Mesenchymal stem cell (in vitro differentiated cells and primary cell): ENCODE data around the gene CHCHD6.

Experiments
- DNase-seq: peaks from one replicate; pipeline ENCODE4 v3.0.0-alpha.2; 2013
- H2AFZ ChIP-seq: one replicate; pipeline ENCODE4 v1.6.1; 2013; ENCODE audit warnings: low read depth, mild to moderate bottlenecking, control low read depth, inconsistent platforms, low read length, moderate library complexity
- H2AK5ac ChIP-seq: 2 replicates; pipeline ENCODE4 v1.6.1; 2013; ENCODE audit warnings: low read length, moderate library complexity, mild to moderate bottlenecking, inconsistent platforms; ENCODE audit not compliant: severe bottlenecking
- H2BK120ac ChIP-seq: one replicate; pipeline ENCODE4 v1.6.1; 2013; ENCODE audit warnings: low read depth, mild to moderate bottlenecking, inconsistent platforms, low read length, moderate library complexity
- H2BK12ac ChIP-seq, 2 experiments: one replicate each; pipeline ENCODE4 v1.6.1; 2013; ENCODE audit warnings: inconsistent platforms in 2 of 2, low read length in 2 of 2, mild to moderate bottlenecking in 2 of 2, moderate library complexity in 2 of 2, control low read depth in 1 of 2
- H2BK15ac ChIP-seq: one replicate; pipeline ENCODE4 v1.6.1; 2013; ENCODE audit warnings: mild to moderate bottlenecking, low read depth, inconsistent platforms; ENCODE audit not compliant: poor library complexity, severe bottlenecking
- H2BK5ac ChIP-seq: 2 replicates; pipeline ENCODE4 v1.6.1; 2013; ENCODE audit warnings: low read depth, mild to moderate bottlenecking, low read length, control low read depth, inconsistent platforms; ENCODE audit not compliant: poor library complexity, severe bottlenecking
- H3K14ac ChIP-seq, 2 experiments: one replicate each; pipeline ENCODE4 v1.6.1; 2013; ENCODE audit warnings: inconsistent platforms in 2 of 2, low read length in 2 of 2, control low read depth in 1 of 2, mild to moderate bottlenecking in 1 of 2, moderate library complexity in 1 of 2
- H3K18ac ChIP-seq, 2 experiments: one replicate each; pipeline ENCODE4 v1.6.1; 2013; ENCODE audit warnings: inconsistent platforms in 2 of 2, low read length in 2 of 2, control low read depth in 1 of 2, low read depth in 1 of 2, mild to moderate bottlenecking in 1 of 2
- H3K23ac ChIP-seq, 2 experiments: one replicate each; pipeline ENCODE4 v1.6.1; 2013; ENCODE audit warnings: inconsistent platforms in 2 of 2, low read length in 2 of 2, mild to moderate bottlenecking in 2 of 2, moderate library complexity in 2 of 2, control low read depth in 1 of 2
- H3K27ac ChIP-seq: 2 replicates; pipeline ENCODE4 v1.5.1; 2013; ENCODE audit warnings: mild to moderate bottlenecking, moderate library complexity, low read length, control low read depth, inconsistent platforms; ENCODE audit not compliant: poor library complexity, severe bottlenecking
- H3K27me3 ChIP-seq, 2 experiments: 2 replicates each; pipeline versions ENCODE4 v1.6.1 to v1.7.0; 2013; ENCODE audit warnings: low read length in 2 of 2, mild to moderate bottlenecking in 2 of 2, moderate library complexity in 2 of 2, control low read depth in 1 of 2, inconsistent platforms in 1 of 2; ENCODE audit not compliant: control insufficient read depth in 1 of 2, insufficient read depth in 1 of 2
- H3K36me3 ChIP-seq, 2 experiments: 2 replicates each; pipeline versions ENCODE4 v1.6.1 to v1.7.0; 2013; ENCODE audit warnings: low read length in 2 of 2, control low read depth in 1 of 2, inconsistent platforms in 1 of 2, low read depth in 1 of 2, mild to moderate bottlenecking in 1 of 2; ENCODE audit not compliant: insufficient read depth in 2 of 2, control insufficient read depth in 1 of 2
- H3K4ac ChIP-seq, 2 experiments: one replicate each; pipeline ENCODE4 v1.6.1; 2013; ENCODE audit warnings: inconsistent platforms in 2 of 2, low read length in 2 of 2, mild to moderate bottlenecking in 2 of 2, moderate library complexity in 2 of 2, control low read depth in 1 of 2, low read depth in 1 of 2
- H3K4me1 ChIP-seq: 2 replicates; pipeline ENCODE4 v1.6.1; 2013; ENCODE audit warnings: low read depth, low read length, control low read depth; ENCODE audit not compliant: control insufficient read depth, insufficient read depth
- H3K4me2 ChIP-seq: 2 replicates; pipeline ENCODE4 v1.6.1; 2013; ENCODE audit warnings: low read length, mild to moderate bottlenecking, inconsistent platforms; ENCODE audit not compliant: poor library complexity, severe bottlenecking
- H3K4me3 ChIP-seq, 2 experiments: 2 replicates each; pipeline versions ENCODE4 v1.5.1 to v1.7.0; 2013; ENCODE audit warnings: low read length in 2 of 2, mild to moderate bottlenecking in 2 of 2, control low read depth in 1 of 2, low read depth in 1 of 2; ENCODE audit not compliant: insufficient read depth in 1 of 2
- H3K79me1 ChIP-seq: replicated peaks from 2 replicates; pipeline ENCODE4 v1.6.1; 2013; ENCODE audit warnings: mild to moderate bottlenecking, control low read depth, low read length, inconsistent platforms; ENCODE audit not compliant: poor library complexity, severe bottlenecking
- H3K9ac ChIP-seq: 2 replicates; pipeline ENCODE4 v1.7.0; 2013; ENCODE audit warnings: mild to moderate bottlenecking, low read length, moderate library complexity
- H3K9me3 ChIP-seq: 2 replicates; pipeline ENCODE4 v1.7.0; 2013; ENCODE audit warnings: mild to moderate bottlenecking, low read length; ENCODE audit not compliant: control insufficient read depth
- H4K8ac ChIP-seq: one replicate; pipeline ENCODE4 v1.6.1; 2013; ENCODE audit warnings: inconsistent platforms, mild to moderate bottlenecking, low read length, moderate library complexity
- H4K91ac ChIP-seq: one replicate; pipeline ENCODE4 v1.6.1; 2013; ENCODE audit warnings: mild to moderate bottlenecking, low read length, inconsistent platforms
- WGBS: methylation state at CpG from one replicate; pipeline ENCODE4 v1.1.7; 2013; ENCODE audit warnings: mixed read lengths; 5-methylcytosine and 5-hydroxymethylcytosine counted together

Gene CHCHD6

GRCh38 chr3:126957776-126958637 lies 254.0 kb downstream of the CHCHD6 start:
- H3K14ac ChIP-seq: peak overlapping the region in 1 of 2 experiments; percentile 20
- 95% methylated on average over 14 of the region's 14 CpGs for WGBS
- no peak overlapping the region for H2BK120ac ChIP-seq
- no peak overlapping the region for H3K18ac ChIP-seq
- H2AFZ ChIP-seq: no peak overlapping the region
- H2BK5ac ChIP-seq: no peak overlapping the region
- no peak overlapping the region for H3K4ac ChIP-seq
- no peak overlapping the region for H4K8ac ChIP-seq
- H3K27ac ChIP-seq: no peak overlapping the region
- H3K23ac ChIP-seq: no peak overlapping the region
- H3K9me3 ChIP-seq: no peaks in the 10 kb centered on the region
- H3K36me3 ChIP-seq: peaks cover 0 to 38% of the 10 kb centered on the region in 2 experiments
- H3K4me3 ChIP-seq: no peak overlapping the region
- no peak overlapping the region for H3K9ac ChIP-seq
- no peak overlapping the region for H2BK15ac ChIP-seq
- H3K4me2 ChIP-seq: no peak overlapping the region
- no peak overlapping the region for H2AK5ac ChIP-seq
- H3K4me1 ChIP-seq: peaks cover 18% of the 10 kb centered on the region
- peak overlapping the region in 1 of 2 experiments; percentile 24 for H2BK12ac ChIP-seq
- DNase-seq: no peak
- no peaks in the 10 kb centered on the region for H3K27me3 ChIP-seq
- peak overlapping the region; percentile 41 for H4K91ac ChIP-seq
- H3K79me1 ChIP-seq: no peaks in the 10 kb centered on the region

- DNase-seq: no peak
- H3K79me1 ChIP-seq: no peaks in the 10 kb centered on the region
- H2AFZ ChIP-seq: no peak overlapping the region
- no peak overlapping the region for H3K4me2 ChIP-seq
- H3K27ac ChIP-seq: no peak overlapping the region
- no peak overlapping the region for H2BK5ac ChIP-seq
- no peak overlapping the region for H2BK12ac ChIP-seq
- H3K9me3 ChIP-seq: no peaks in the 10 kb centered on the region
- no peak overlapping the region for H2AK5ac ChIP-seq
- no peak overlapping the region for H3K9ac ChIP-seq
- H3K14ac ChIP-seq: peak overlapping the region in 1 of 2 experiments; percentile 20
- H4K8ac ChIP-seq: no peak overlapping the region
- H3K27me3 ChIP-seq: no peaks in the 10 kb centered on the region
- H3K18ac ChIP-seq: no peak overlapping the region
- H3K36me3 ChIP-seq: peaks cover 0 to 33% of the 10 kb centered on the region in 2 experiments
- H3K4me1 ChIP-seq: peaks cover 18% of the 10 kb centered on the region
- 86% methylated on average over 10 of the region's 10 CpGs for WGBS
- H3K4ac ChIP-seq: no peak overlapping the region
- no peak overlapping the region for H2BK15ac ChIP-seq
- H4K91ac ChIP-seq: no peak overlapping the region
- H3K4me3 ChIP-seq: no peak overlapping the region
- H3K23ac ChIP-seq: no peak overlapping the region
- no peak overlapping the region for H2BK120ac ChIP-seq
These were observed 254.6 kb downstream of the CHCHD6 start for GRCh38 chr3:126958638-126959085.

- Histone ChIP-seq H3K36me3 (peaks cover 0 to 33% of the 10 kb centered on the region in 2 experiments), H3K14ac (peak overlapping the region in 1 of 2 experiments; percentile 9), H3K4me3 (no peak overlapping the region), H2AK5ac (no peak overlapping the region), H3K4ac (peak overlapping the region in 1 of 2 experiments; percentile 17), H2BK12ac (peak overlapping the region; percentile 30 to 32), H2BK5ac (no peak overlapping the region), H4K8ac (no peak overlapping the region), H3K9ac (no peak overlapping the region), H3K27ac (no peak overlapping the region), H2BK15ac (peak overlapping the region; percentile 26), H3K4me1 (peaks cover 17% of the 10 kb centered on the region), H3K4me2 (no peak overlapping the region), H3K27me3 (no peaks in the 10 kb centered on the region), H3K23ac (no peak overlapping the region), H3K9me3 (no peaks in the 10 kb centered on the region), H2AFZ (no peak overlapping the region), H2BK120ac (no peak overlapping the region), H4K91ac (peak overlapping the region; percentile 8), H3K79me1 (no peaks in the 10 kb centered on the region), H3K18ac (no peak overlapping the region)
- DNase-seq: no peak
- WGBS: 85% methylated on average over 10 of the region's 10 CpGs
These were observed 255.3 kb downstream of the CHCHD6 start for GRCh38 chr3:126959136-126959920.
